Cerebellar cortex (tissue), 1 donor: ENCODE data around the gene SLC43A1.

ENCODE experiments used
- DNase-seq: peaks from one replicate; pipeline ENCODE4 v3.0.0-alpha.2; 2015; ENCODE audit warnings: low spot score

SLC43A1 gene

GRCh38 chr11:57479021-57479663 is 36.4 kb downstream of the SLC43A1 start:
- no peak for DNase-seq

- no peak for DNase-seq
These were observed 37.9 kb downstream of the SLC43A1 start for GRCh38 chr11:57477507-57478189.

- DNase-seq = no peak
These were observed 38.6 kb downstream of the SLC43A1 start for GRCh38 chr11:57476757-57477506.

GRCh38 chr11:57476047-57476756 is 39.3 kb downstream of the SLC43A1 start:
- no peak for DNase-seq

GRCh38 chr11:57475671-57476046 is 39.8 kb downstream of the SLC43A1 start:
- DNase-seq = no peak

- DNase-seq = no peak
These were observed 40.3 kb downstream of the SLC43A1 start for GRCh38 chr11:57475191-57475590.

- DNase-seq = no peak
These were observed 40.7 kb downstream of the SLC43A1 start for GRCh38 chr11:57474803-57475115.

- DNase-seq = no peak
These were observed 41.3 kb downstream of the SLC43A1 start for GRCh38 chr11:57474017-57474802.

- DNase-seq = no peak
These were observed 42.1 kb downstream of the SLC43A1 start for GRCh38 chr11:57473285-57473841.

GRCh38 chr11:57471496-57471895 is 44.0 kb downstream of the SLC43A1 start:
- no peak for DNase-seq

- no peak for DNase-seq
These were observed 46.2 kb downstream of the SLC43A1 start for GRCh38 chr11:57469268-57469667.

- no peak for DNase-seq
These were observed 47.2 kb downstream of the SLC43A1 start for GRCh38 chr11:57468276-57468675.

GRCh38 chr11:57467508-57468157 is 47.9 kb downstream of the SLC43A1 start:
- DNase-seq = no peak

- no peak for DNase-seq
These were observed 48.8 kb downstream of the SLC43A1 start for GRCh38 chr11:57466680-57467079.

GRCh38 chr11:57464539-57465181 is 50.8 kb downstream of the SLC43A1 start:
- no peak for DNase-seq

- no peak for DNase-seq
These were observed 51.6 kb downstream of the SLC43A1 start for GRCh38 chr11:57463671-57464538.

GRCh38 chr11:57462597-57462996 is 52.9 kb downstream of the SLC43A1 start:
- DNase-seq = no peak

- DNase-seq = no peak
These were observed 53.5 kb downstream of the SLC43A1 start for GRCh38 chr11:57461841-57462489.
